Measurements from ENCODE around the gene MOK.
"Not testable (repeated sequence)": the region's sequence is repeated elsewhere in the genome, so short reads cannot be mapped to it uniquely, and the experiment has no call there.

Gene MOK

GRCh38 chr14:102321456-102322422 lies 16.8 kb upstream of the MOK start:
- DNase-seq (ENCODE audit: low spot score) = no peak

- DNase-seq (ENCODE audit: low spot score) = no peak
Observed at GRCh38 chr14:102320671-102321455, 15.9 kb upstream of the MOK start.

- peak; percentile 54 for DNase-seq (ENCODE audit: low spot score)
Observed at GRCh38 chr14:102320033-102320660, 15.2 kb upstream of the MOK start.

GRCh38 chr14:102319351-102320032 lies 14.5 kb upstream of the MOK start, which contains the start of gene ZNF839:
ZNF839 (plus strand) TSS chr14:102319746; CDS start chr14:102319766, 20 bp downstream.
- peak; percentile 93 for DNase-seq (ENCODE audit: low spot score)

GRCh38 chr14:102318781-102319276 lies 13.9 kb upstream of the MOK start:
- DNase-seq (ENCODE audit: low spot score) = no peak

GRCh38 chr14:102317564-102318248 lies 12.7 kb upstream of the MOK start:
- DNase-seq (ENCODE audit: low spot score) = no peak

- DNase-seq (ENCODE audit: low spot score) = peak; percentile 93
Observed at GRCh38 chr14:102316743-102317563, 12.0 kb upstream of the MOK start.

GRCh38 chr14:102316338-102316742 lies 11.4 kb upstream of the MOK start:
- DNase-seq (ENCODE audit: low spot score) = no peak

GRCh38 chr14:102315121-102315520 lies 10.2 kb upstream of the MOK start:
- DNase-seq (ENCODE audit: low spot score) = no peak

GRCh38 chr14:102314242-102315011 lies 9.5 kb upstream of the MOK start:
- peak; percentile 89 for DNase-seq (ENCODE audit: low spot score)

- DNase-seq (ENCODE audit: low spot score) = no peak
Observed at GRCh38 chr14:102303664-102304063, 1.3 kb downstream of the MOK start.

- not testable (repeated sequence) for DNase-seq (ENCODE audit: low spot score)
Observed at GRCh38 chr14:102298303-102299070, 6.5 kb downstream of the MOK start.

- no peak for DNase-seq (ENCODE audit: low spot score)
Observed at GRCh38 chr14:102297436-102298170, 7.4 kb downstream of the MOK start.

- peak; percentile 57 for DNase-seq (ENCODE audit: low spot score)
Observed at GRCh38 chr14:102295270-102295669, 9.7 kb downstream of the MOK start.

GRCh38 chr14:102293781-102294180 lies 11.2 kb downstream of the MOK start:
- DNase-seq (ENCODE audit: low spot score) = no peak

GRCh38 chr14:102292441-102292840 lies 12.5 kb downstream of the MOK start:
- DNase-seq (ENCODE audit: low spot score) = no peak

GRCh38 chr14:102288139-102288538 lies 16.8 kb downstream of the MOK start:
- no peak for DNase-seq (ENCODE audit: low spot score)

GRCh38 chr14:102285106-102285505 lies 19.9 kb downstream of the MOK start:
- DNase-seq (ENCODE audit: low spot score) = no peak
